ENCODE measurements around the gene SCAP.
A peak's percentile ranks its signal among the peaks of the same experiment; 100 is the strongest.

The SCAP gene

DNA sequence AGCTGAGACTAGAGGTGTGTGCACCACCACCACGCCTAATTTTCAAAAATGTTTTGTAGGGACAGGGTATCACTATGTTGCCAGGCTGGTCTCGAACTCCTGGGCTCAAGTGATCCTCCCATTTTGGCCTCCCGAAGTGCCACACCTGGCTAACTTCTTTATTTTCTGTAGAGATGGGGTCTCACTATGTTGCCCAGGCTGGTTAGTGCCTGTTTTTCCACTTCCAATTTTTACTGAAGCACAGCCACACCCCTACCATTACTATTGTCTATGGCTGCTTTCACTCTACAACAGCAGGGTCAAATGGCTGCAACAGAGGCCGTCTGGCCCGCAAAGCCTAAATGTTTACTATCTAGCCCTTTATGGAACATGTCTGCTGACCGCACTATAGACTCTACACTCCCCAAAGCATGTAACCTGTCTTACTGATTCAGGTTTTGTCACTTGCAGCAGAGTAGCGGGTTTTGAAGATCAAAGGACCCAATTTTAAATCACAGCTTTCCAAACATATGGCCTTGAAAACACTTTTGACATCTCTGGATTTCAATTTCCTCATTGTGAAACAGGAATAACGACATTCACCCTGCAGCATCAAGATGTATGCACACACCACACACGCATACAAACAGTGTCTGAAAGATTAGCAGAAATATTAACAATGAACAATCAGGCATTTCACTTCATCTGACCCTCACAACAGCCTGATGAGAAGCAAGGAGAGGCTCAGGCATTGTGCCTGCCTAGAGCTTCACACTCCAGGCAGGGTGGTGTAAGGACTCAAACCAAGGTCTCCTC is 46.1 kb downstream of the SCAP start:
- DNase-seq = no peak

DNA sequence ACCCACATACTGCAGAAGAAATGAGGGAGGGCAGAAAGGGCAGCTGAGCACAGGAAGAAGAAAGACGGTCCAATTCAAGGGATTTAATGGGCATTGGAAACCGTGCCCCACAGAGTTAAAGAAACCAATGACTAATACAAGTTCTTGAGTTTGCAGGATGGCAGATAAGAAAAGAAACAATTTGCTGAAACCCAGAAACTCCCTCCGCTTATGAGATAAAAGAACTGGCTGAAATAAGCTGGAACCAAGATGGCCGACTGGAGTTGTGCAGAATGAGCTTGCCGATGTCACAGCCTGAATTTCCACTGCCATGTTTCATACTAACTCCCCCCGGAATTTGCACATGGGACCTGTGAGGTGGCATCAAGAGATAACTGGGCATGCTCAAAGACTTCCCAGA is 47.1 kb downstream of the SCAP start:
- DNase-seq = no peak

DNA sequence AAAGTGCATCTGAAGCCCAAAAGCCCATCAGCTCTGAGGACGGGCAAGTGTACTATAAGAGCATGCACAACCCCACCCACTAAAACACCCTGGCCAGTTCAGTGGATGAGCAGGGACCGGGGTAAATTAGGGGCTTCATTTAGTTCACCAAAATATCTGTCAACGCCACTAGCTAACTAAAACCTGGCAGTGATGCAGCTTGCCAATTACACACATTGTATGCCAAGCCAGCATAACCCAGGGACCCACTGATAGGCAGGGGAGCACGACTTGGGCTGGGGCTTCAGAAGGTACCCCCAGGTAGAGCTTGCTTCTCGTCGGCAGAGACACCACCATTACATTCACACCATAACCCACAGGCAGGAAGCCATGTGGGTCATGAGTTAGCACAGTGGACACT is 47.9 kb downstream of the SCAP start:
- DNase-seq = no peak

DNA sequence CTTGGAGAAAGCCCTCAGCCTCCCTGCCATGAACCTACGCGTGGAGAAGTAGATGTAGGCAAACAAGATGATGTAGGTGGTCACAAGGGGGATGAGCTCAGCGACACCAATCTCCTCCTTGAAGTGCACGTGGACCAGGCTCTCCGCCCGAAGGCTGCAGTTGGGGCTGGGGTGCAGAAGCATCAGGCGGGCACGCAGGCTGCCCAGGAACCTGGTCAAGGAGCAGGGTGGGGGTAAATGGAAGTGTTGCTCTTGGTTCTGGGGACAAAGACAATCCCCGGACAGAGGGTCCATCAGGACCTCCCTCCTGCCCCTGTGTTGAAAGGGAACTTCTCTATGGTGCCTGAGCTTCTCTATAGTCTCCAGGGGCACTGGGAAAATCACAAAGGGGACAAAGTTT is 49.8 kb downstream of the SCAP start:
- DNase-seq = no peak

DNA sequence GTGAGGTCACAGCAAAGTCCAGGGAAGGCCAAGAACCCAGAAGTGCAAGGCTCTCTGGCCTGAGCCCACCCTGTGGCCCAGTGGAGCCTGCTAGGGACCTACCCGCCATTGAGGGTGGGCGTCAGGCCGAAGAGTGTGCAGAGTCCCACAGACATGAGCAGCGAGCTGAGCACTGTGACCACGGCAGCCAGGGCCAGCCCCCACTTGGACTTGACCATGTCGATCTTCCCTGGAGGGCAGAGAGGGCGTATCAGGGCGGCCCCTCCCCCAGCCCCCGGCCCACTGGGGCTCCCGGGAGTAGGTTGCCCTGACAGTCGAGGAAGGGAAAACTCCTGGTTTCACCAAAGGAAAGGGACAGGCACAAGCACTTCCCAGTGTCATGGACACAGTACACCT is 50.4 kb downstream of the SCAP start:
- no peak for DNase-seq

DNA sequence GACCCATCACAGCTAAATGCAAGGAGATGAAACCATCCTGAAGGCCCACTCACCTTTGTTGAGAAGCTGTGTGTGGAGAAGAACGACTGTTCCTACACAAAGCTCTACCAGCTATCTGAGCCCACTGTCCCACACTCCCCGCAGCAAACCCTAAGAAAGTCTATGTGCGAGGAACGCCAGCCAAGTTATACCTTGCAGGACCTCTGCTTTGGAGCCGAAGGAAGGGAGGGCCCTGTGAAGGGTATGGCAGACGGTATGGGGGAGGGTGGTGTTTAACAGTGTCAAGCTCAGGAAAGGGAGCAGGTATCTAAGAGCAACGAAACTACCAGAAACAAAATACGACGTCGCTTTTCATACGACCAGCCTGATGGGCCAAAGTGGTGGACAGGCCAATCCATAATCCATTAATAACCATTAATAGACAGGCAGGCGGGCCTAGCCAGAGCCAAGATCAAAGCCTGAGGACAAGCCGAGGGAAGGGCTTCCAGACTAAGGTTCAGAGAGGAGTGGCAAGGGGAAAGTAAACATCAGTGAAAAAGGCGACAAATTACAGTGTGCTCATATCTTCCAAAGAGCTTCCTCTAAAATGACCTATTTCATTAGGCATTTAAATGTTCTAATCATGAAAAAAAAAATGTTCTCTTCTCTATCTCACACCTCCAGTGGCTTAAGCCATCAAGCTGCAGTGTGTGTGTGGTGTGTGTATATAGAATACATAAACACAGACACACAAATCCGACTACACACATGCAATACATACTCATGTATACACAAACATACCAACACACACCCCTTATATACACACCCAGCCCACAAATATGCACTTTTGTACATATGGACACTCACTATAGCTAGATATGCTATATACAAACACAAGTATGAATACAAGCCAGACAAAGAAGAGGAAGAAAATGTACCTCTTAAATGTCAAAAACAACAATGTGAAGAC is 51.0 kb downstream of the SCAP start:
- no peak for DNase-seq

DNA sequence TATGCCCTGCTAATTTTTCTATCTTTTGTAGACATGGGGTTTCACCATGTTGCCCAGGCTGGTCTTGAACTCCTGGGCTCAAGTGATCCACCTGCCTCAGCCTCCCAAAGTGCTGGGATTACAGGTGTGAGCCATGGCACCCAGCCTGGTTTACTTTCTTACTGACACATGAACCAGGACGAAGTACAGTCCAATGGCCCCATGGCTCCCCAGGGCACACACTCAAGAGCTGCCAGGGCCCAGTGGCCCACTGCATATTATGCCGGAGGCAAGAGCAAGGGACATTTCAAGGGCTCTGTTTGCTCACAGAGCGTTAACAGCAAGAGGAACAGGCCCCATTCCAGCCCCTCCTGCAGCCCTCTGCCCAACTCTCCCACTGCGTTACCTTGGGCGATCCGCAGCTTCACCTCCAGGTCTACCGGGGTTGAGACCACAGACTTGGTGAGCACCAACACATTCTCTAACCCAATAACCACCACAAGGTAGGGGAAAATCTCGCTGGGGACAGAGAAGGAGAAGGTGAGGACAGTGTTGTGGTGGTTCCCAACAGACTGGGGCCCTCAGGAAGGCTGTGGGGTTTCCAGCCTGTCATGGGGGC is 52.1 kb downstream of the SCAP start:
- no peak for DNase-seq

DNA sequence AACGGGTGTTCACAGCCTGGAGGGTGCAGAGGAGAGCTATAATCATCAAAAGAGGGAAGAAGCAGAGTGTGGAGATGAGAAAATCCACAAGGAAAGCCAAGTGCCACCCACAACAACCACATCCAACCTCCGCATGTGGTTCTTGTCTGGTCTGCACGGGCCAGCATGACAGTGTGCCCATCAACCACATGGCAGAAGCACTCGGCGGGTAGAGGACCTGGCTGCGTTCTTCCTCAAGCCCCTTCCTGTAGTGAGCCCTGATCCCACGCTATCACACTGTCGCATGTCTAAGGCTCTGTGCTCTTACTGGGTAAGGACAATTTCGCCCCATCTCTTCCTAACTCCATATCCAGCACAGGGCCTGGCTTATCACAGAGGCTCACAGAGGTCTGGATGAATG is 53.0 kb downstream of the SCAP start:
- no peak for DNase-seq

DNA sequence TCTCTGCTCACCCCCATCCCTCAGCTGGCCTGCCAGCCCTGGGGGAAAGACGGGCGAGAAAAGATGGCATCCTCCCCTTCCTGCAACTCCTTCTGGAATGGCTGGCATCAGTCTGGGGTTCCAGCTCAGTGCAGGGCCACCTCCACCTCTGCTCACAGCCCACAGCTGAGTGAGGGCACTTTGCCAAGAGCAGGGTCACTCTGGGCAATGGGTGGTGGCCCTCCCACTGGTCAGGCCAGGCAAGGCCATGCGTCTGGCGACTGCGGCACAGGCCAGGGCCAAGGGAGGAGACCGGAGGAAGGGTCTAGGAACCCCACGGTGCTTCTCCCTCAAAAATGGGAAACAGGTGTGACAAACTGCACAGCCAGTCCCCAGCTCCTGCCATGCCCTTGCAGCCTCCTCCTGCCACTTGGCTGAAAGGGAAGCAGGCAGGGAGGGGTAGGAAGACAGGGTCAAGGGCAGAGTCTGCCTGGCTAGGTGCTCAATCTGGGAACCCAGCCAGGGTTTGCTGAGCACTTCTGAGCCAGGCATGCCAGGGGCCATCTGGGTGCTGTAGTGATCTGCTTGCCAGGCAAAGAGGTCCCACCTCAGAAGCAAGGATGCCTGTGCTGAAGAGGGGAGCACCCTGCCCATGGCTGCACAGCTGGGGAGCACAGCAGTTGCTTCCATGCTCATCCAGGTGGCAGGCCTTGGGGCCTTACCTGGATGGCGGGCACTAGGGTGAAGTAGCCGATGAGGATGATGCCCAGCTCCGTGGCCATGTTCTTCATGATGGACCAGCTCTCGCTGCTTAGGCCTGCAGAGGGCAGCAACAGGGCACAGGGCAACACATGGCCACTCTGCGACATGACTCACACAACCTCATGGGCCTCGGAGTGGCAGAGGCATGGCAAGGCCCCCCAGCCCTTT is 53.7 kb downstream of the SCAP start:
- peak; percentile 34 for DNase-seq

DNA sequence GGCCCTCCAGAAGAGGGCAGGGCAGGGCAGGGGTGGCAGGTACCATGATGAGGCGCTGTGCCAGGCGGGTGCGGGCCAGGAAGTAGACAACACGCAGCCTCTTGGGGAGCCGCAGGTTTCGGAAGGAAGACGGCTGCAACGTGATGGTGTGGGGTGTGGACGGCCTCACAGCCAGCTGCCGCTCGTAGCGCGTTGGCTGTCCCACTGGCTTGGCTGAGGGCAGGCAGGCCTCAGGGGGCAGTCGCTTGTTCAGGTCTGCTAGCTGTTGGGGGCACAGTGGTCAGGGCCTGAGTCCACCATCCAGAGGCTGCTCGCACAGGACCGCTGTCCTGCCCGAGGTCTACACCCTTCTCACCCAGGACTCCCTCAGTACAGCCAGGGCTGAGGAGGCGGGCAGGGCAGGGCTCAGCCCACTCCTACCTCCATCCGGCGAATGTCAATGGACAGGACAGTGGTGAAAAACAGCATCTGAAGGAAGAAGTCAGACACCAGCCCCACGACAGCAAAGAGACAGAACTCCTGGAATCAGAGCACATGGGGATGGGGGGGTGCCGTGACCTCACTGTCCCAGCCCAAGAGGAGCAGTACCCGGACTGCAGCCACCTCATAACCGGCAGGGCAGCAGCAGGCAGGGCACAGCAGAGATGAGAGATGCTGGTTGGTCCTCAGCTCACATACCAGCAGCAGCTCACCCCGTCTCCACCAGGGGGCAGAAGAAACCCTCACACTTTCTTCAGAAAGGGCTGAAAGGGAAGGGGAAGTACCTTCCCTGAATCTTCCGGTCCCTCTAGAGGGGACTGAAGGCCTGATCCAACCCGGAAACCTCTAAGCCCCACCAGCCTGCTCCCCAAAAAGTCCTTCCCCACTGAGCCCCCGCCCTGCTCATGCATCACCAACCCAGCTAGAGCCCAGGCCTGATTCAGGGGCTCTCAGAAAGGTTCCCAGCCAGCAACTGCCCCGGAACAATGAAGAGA is 54.9 kb downstream of the SCAP start:
- peak; percentile 94 for DNase-seq

DNA sequence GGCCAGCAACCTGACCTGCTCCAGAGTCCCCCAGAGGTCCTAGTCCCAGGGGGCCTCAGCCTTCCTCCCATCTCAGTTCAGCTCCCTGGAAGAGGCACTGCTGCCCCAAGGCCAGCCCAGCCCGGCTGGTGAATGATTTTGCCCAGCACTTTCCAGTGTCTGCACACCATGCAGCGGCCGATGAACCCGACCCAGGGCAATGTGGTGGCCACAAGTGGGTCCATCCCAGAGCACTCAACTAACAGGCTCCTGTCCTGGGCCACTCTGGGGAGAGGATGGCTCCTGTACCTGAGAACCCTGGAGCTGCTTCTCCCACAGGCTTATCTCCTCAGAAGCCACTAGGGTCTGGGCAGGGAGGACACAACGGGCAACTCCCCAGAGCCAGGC is 55.7 kb downstream of the SCAP start:
- DNase-seq = no peak

DNA sequence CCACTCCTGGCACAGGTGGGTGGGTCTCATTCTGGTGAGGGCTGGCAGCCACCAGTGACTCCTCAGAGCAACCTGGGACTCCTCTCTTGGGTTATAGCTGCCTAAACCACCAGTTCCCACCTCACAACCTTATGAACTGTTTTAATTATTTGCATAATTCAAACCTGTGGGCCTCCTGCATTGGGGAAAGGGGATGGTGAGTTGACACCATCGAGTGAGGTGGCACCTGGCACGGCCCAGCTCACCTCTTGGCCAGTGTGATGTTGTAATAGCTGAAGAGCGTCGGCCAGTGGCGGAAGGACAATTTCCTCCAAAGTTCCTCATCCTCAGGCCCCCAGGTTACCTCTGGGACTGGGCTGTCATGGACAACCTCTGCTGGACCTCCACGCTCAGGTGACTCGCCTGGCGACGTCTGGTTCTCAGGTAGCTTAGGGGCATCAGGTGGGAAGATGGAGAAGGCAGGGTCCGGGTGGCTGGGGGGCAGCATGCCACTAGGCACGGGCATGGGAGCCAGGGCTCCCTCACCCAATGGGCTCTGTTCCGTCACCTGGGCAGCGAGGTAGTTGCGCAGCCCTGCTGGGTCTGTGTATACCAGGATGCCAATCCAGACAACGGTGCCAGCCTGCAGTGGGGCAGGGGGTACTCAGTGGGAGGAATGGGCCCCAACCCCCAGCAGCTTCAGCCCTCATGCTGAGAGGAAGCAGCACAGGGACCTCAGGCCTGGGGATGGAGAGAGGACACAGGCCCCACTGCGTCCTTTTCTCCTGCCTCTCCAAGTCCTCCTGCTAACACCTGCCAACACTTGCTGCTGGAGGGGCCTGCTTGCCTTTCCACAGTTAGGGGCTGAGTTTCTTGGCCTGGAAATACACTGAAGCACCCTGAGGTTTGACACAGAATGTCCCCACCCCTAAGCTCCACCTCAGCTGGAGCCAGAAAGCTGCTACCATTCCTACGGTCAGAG is 56.4 kb downstream of the SCAP start:
- DNase-seq = no peak

DNA sequence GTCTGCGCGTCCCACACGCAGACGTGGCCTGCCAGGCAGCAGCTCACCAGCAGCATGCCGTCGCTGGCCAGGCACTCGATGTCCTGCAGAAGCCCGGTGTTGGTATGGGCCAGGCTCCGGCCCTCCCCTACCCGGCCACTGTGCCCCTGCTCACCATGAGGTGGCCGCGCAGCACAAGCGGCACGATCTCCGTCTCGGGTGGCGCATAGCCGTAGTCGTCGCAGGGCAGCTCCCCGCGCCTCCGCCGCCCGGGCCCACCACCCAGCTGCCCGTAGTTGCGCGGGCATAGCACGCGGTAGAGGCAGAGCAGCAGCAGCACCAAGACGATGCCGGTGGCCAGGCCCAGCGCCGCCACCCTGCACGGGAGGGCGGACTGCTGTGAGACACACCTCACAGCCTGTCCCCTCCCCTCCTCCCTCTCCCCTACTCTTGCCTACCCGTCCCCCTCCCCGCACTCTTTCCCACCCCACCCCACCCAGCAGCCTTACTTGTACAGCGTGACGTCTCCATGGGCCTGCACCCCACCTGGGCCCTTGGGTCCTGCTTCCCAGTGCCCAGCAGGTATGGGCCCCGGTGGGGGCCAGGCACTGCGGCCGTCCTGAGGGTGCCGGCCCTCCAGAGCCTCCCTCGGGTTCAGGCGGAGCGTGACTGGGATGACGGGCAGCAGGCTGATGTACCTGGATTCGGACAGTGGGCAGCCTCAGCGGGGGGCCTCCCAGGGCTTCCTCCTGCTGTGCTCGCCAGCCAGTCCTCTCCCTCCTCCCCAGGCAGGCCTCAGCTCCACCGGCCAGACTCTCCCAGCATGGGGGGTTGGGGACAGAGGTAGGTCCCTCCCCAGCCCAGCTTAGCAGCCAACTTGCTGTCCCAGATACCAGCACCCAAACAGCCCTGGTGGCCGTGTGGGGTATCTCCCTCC is 57.3 kb downstream of the SCAP start:
- no peak for DNase-seq

DNA sequence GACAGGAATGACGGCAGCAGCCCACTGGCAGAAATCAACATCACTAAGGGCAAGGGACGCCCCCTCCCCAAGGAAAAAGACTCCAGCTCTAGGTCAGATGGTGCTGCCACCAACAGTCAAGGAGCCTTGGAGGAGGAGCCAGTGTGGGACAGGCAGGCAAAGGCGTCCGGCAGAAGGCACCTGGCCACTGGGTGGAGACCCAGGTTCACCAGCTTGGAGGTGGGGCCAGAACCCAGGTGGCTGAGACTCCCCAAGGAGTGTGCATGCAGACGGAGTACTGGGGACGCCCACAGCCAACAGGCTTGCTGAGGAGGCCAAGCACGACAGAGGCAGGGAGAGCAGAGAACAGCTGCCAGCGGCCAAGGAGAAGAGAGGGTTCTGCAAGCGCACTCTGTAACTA is 59.7 kb downstream of the SCAP start:
- DNase-seq = no peak

DNA sequence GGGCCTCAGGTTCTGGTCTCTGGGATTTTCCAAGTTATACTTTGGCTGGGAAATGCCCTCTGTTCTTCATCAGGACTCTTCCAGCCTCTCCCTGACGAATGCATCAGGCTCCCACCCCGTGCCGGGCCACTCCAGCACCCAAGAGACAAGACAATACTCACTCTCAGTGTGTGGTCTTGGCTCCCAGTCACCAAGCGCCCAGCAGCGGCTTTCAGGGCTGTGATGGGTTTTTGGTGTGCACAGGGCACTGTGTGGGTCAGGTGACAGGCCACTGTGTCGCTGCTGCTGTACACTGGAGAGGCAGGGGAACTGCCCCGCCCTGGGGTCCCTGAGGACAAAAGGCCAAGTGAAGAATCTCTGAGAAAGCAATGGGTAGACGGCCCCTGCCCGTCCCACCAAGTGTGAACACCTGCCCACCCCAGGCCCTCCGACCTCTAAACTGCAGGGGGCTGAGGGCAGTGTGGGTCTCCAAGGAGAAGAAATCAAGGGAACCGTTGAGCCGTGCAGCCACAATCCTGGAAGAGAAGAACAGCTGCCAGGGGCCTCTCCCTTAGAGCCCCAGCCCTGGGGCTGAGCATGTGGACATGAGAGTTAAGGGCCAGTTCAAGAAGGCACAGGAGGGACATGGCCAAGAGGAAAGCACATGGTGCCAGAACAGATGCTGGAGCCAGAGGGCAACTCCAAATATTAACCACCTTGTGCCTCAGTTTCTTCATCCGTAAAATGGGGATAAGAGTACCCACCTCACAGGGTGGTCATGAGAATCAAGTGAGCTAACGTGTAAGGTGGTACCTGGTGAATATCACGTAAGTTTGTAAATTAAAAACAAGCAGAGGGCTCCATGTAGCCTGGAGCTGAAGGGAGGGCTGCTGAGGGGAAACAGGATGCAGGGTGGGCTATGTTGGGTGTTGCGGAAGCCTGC is 60.8 kb downstream of the SCAP start:
- no peak for DNase-seq

DNA sequence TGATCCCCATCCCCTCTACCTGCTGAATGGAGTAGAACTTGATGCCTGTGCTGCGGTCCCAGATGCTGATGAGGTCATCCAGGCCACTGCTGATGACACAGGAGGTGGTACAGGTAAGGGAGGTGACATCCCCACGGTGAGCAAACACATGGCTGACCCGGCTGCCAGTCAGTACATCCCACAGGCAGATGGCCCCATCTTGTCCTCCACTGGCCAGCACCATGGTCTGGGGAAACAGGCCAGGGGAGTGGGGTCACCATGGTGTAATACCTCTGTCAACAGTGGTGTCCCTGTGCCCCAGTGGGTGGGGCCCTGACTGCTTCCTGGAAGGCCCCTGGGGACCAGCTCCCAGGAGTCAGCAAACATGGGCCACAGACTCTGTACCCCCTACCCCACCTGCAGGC is 61.6 kb downstream of the SCAP start:
- DNase-seq = no peak

DNA sequence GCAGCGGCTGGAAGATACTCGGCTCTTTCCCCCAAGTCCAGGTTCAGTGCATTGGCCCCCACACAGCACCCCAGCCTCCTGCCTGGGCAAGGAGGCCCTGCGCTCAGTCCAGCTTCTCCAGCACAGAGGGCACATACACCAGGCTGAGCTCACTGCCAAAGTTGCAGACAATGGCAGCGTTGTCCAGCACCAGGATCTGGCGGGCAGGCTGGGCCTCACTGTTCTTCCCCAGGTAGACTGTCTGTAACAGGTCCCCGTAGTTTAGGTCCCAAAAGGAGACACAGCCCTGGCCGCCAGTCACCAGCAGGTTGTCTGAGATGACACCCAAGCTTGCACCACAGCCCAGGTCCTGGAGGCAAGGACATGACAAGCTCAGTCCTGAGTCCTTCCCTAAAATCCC is 62.0 kb downstream of the SCAP start:
- no peak for DNase-seq
